ENCODE data around the gene LRP1B.

DNA sequence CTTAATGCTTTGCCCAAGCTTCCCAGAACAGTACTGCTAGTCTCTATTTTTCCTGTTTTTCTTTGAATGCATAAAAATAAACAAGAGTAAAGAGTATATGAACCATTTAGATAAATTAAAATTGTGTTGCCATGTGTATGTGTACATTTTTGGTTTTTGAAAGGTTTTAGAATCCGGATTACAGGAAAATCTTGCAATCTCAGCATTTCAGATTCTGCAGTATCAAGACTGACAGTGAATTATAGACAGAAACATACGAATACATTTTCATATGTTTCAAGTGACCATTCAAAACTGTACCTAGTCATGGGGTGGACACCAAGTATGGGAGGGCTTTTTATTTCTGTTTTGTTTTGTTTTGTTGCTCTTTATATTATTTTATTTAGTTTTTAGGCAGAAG lies 604.1 kb downstream of the LRP1B start:
- TF ChIP-seq CTCF (conservative IDR thresholded peaks at IDR 0.05 in 1 of 2, IDR thresholded peaks at IDR 0.05 in 1 of 2; ENCODE audit: low read depth in 1 of 2, low read length in 2 of 2) (no peak), EZH2 (IDR thresholded peaks at IDR 0.05; ENCODE audit: low read length, missing control alignments) (no peak)

Measured in fibroblast of lung (primary cell).